ENCODE results near the gene COBL.

COBL gene

DNA sequence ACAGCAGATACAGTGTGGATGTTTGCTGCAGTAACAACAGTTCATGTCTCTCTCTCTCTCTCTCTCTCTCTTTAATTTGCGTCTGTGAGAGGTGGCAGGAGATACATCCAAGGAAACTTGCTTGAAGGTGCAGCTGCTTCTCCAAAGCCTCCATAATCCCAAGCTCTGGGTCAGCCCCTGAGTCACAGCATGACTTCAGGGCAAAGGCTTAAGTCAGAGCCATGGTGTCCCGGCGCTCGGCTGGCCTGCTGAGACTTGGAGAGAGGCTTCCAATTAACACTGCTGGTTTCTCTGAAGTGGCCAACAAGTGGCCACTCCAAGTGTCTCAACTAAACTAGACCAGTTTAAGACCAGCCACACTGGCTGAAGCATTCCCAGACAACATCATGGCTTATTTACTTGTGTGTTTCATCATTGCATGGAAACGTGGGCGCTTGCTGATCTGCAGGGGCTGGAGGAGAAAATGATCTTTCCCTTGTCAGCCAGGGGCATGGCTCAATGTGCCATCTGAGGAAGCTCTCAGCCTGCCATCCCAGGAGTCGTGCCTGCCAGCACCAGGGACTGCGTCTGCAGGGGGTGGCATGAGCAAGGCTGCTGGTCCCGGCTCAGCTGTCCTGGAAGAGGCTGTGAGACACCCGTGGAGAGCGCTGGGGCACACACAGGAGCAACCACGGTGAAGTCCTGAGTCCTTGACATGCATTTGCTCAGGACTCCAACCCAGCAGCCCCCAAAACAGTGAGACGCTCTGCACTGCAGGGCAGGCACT, 254.2 kb downstream of the COBL start:
- Histone ChIP-seq H3K36me3 (ENCODE audit: insufficient read depth, low read length) (no peaks in the 10 kb centered on the region), H3K27me3 (ENCODE audit: insufficient read depth, low read length, poor library complexity, severe bottlenecking) (no peaks in the 10 kb centered on the region), H3F3A (ENCODE audit: low read depth) (no peaks in the 10 kb centered on the region), H3K9me2 (replicated peaks; ENCODE audit: low read depth, low read length) (no peaks in the 10 kb centered on the region), H3K4me2 (ENCODE audit: low read depth, low read length, poor library complexity, severe bottlenecking) (no peak overlapping the region), H3K79me2 (ENCODE audit: insufficient read depth, low read length) (no peaks in the 10 kb centered on the region), H2AFZ (ENCODE audit: low read length) (no peak overlapping the region), H3K9me3 (ENCODE audit: insufficient read depth, low read depth, low read length) (no peaks in the 10 kb centered on the region), H3K4me1 (ENCODE audit: insufficient read depth, low read length, poor library complexity, severe bottlenecking) (no peaks in the 10 kb centered on the region), H3K9ac (ENCODE audit: low read depth, low read length, poor library complexity, severe bottlenecking) (no peak overlapping the region), H4K20me1 (ENCODE audit: insufficient read depth, low read length, poor library complexity, severe bottlenecking) (no peaks in the 10 kb centered on the region), H3K4me3 (ENCODE audit: low read length, poor library complexity, severe bottlenecking) (no peak overlapping the region)
- no peak for TF ChIP-seq EZH2phosphoT487 (IDR thresholded peaks at IDR 0.05; ENCODE audit: borderline replicate concordance)
- TF ChIP-seq, protein P1, sequence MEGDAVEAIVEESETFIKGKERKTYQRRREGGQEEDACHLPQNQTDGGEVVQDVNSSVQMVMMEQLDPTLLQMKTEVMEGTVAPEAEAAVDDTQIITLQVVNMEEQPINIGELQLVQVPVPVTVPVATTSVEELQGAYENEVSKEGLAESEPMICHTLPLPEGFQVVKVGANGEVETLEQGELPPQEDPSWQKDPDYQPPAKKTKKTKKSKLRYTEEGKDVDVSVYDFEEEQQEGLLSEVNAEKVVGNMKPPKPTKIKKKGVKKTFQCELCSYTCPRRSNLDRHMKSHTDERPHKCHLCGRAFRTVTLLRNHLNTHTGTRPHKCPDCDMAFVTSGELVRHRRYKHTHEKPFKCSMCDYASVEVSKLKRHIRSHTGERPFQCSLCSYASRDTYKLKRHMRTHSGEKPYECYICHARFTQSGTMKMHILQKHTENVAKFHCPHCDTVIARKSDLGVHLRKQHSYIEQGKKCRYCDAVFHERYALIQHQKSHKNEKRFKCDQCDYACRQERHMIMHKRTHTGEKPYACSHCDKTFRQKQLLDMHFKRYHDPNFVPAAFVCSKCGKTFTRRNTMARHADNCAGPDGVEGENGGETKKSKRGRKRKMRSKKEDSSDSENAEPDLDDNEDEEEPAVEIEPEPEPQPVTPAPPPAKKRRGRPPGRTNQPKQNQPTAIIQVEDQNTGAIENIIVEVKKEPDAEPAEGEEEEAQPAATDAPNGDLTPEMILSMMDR (conservative IDR thresholded peaks at IDR 0.05; ENCODE audit: low read length): no peak

DNA sequence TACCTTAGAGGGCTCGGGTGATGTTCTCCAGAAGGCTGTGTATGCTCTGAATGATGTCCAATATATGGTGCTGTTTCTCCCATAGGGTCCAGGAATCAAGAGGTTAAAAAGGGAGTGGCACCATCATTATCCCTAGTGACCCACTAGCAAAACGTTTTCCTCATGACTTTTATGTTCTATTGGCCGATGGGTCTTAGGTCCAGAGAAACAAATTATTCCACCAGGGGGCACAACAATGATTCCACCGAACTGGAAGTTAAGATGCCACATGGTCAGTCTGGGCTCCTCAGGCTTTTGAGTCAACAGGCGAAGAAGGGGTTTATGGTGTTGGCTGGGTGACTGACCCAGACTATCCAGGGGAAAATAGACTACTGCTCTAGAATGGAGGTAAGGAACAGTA, 256.1 kb downstream of the COBL start:
- H3K4me3 ChIP-seq (ENCODE audit: low read length, poor library complexity, severe bottlenecking): no peak overlapping the region
- no peak overlapping the region for H3K9ac ChIP-seq (ENCODE audit: low read depth, low read length, poor library complexity, severe bottlenecking)
- no peaks in the 10 kb centered on the region for H3K9me3 ChIP-seq (ENCODE audit: insufficient read depth, low read depth, low read length)

DNA sequence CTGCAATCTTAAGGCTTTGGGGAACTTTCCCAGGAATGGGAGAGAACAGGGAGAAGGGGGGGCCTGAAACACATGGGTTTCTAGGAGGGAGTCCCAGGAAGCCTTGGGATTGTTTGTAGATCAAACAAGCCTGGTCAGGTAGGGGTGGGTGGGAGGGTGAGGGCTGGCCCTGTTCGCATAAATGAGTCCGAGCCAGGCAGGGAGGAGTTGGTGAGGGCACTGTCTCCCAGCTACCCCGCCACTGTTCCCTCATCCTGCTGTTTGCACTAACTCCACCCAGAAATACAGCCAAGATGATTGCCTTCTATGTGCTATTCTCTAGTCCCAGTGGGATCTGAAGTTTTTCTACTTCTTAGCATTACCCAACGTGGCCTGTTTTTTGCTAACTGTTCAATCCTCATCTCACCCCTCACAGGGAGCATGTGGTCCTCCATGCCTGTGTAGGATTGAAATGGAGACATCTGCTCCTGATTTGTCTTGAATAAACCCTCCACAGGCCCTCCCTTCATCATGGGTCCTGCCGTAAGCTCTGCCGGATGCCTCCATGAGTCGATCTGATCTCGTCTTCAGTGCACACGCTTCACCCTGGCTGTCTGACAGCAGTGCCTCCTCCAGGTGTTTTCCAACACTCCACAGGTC, 257.0 kb downstream of the COBL start:
- Histone ChIP-seq H3K4me2 (ENCODE audit: low read depth, low read length, poor library complexity, severe bottlenecking) (no peak overlapping the region), H3K9ac (ENCODE audit: low read depth, low read length, poor library complexity, severe bottlenecking) (no peak overlapping the region), H2AFZ (ENCODE audit: low read length) (no peak overlapping the region), H3K9me3 (ENCODE audit: insufficient read depth, low read depth, low read length) (no peaks in the 10 kb centered on the region), H3K4me1 (ENCODE audit: insufficient read depth, low read length, poor library complexity, severe bottlenecking) (no peaks in the 10 kb centered on the region), H4K20me1 (ENCODE audit: insufficient read depth, low read length, poor library complexity, severe bottlenecking) (no peaks in the 10 kb centered on the region), H3K4me3 (ENCODE audit: low read length, poor library complexity, severe bottlenecking) (no peak overlapping the region), H3K79me2 (ENCODE audit: insufficient read depth, low read length) (no peaks in the 10 kb centered on the region), H3F3A (ENCODE audit: low read depth) (no peaks in the 10 kb centered on the region), H3K27me3 (ENCODE audit: insufficient read depth, low read length, poor library complexity, severe bottlenecking) (no peaks in the 10 kb centered on the region), H3K36me3 (ENCODE audit: insufficient read depth, low read length) (no peaks in the 10 kb centered on the region), H3K9me2 (replicated peaks; ENCODE audit: low read depth, low read length) (no peaks in the 10 kb centered on the region)
- TF ChIP-seq, protein P1 (conservative IDR thresholded peaks at IDR 0.05; ENCODE audit: low read length): no peak
- no peak for TF ChIP-seq EZH2phosphoT487 (IDR thresholded peaks at IDR 0.05; ENCODE audit: borderline replicate concordance)

More for the DNA sequence above, 256.1 kb downstream of the COBL start:
- no peak for TF ChIP-seq EZH2phosphoT487 (IDR thresholded peaks at IDR 0.05; ENCODE audit: borderline replicate concordance)
- TF ChIP-seq, protein P1 (conservative IDR thresholded peaks at IDR 0.05; ENCODE audit: low read length): peak; percentile 48
- H3K79me2 ChIP-seq (ENCODE audit: insufficient read depth, low read length): no peaks in the 10 kb centered on the region
- no peaks in the 10 kb centered on the region for H3F3A ChIP-seq (ENCODE audit: low read depth)
- H4K20me1 ChIP-seq (ENCODE audit: insufficient read depth, low read length, poor library complexity, severe bottlenecking): no peaks in the 10 kb centered on the region
- H3K4me1 ChIP-seq (ENCODE audit: insufficient read depth, low read length, poor library complexity, severe bottlenecking): no peaks in the 10 kb centered on the region
- H2AFZ ChIP-seq (ENCODE audit: low read length): no peak overlapping the region
- no peak overlapping the region for H3K4me2 ChIP-seq (ENCODE audit: low read depth, low read length, poor library complexity, severe bottlenecking)
- H3K9me2 ChIP-seq (replicated peaks; ENCODE audit: low read depth, low read length): no peaks in the 10 kb centered on the region
- H3K27me3 ChIP-seq (ENCODE audit: insufficient read depth, low read length, poor library complexity, severe bottlenecking): no peaks in the 10 kb centered on the region
- H3K36me3 ChIP-seq (ENCODE audit: insufficient read depth, low read length): no peaks in the 10 kb centered on the region

All from Loucy (cell line).